Activated gamma-delta T cell treated with Interleukin-2 at 50 U/mL for 16 hours (primary cell): Measurements from ENCODE around the gene ESPNL.

ENCODE experiments used
- DNase-seq: peaks from one replicate; pipeline ENCODE4 v3.0.0-alpha.2; 2020

ESPNL gene

DNA sequence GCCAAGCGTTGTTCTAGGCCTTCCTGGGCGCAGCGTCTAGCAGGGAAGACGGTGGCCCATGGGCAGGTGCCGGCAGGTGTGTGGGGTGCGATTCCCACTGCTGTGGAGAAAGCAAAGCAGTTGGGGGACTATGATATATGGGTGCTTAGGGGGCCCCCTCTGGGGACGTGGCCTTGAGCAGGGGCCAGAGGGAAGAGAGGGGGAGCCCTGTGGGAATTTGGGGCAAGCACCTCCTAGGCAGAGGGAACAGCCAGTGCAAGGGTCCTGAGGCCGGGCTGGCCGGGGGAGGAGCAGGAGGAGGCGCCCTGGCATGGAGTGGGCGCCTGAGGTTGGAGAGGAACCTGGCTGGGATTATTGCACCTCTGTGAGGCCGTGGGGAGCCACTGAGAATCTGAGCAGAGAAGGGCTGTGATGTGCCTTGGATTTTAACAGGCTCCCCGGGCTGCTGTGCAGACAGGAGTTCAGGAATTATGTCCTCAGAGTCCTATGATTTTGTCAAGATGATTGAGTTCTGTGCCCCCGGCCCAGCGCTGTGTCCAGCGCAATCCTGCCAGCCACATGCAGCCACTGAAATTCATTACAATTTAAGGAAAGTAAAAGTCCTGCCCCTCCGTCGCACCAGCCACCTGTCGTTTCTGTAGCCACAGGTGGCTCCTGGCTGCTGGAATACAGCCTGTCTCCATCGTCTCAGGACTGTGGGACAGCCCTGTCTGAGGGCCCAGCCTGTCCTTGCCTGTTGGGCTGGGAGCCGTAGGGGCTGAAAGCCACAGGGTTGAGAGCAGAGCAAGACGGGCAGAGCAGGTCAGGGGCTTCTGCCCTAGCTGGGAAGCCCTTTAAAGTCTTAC lies 29.2 kb downstream of the ESPNL start:
- no peak for DNase-seq

DNA sequence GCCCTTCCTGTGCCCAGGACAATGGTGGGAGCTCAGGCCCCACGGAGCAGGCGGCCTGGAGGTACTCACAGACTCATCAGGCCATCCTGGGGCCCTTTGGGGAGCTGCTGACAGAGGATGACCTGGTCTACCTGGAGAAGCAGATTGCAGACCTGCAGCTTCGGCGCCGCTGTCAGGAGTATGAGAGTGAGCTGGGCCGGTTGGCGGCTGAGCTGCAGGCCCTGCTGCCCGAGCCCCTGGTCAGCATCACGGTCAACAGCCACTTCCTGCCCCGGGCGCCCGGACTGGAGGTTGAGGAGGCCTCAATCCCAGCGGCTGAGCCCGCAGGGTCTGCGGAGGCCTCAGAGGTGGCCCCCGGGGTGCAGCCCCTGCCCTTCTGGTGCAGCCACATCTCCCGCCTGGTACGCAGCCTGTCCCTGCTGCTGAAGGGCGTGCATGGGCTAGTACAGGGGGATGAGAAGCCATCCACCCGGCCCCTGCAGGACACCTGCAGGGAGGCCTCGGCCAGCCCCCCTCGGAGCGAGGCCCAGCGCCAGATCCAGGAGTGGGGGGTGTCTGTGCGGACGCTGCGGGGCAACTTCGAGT lies 30.1 kb downstream of the ESPNL start:
- DNase-seq, result no peak

DNA sequence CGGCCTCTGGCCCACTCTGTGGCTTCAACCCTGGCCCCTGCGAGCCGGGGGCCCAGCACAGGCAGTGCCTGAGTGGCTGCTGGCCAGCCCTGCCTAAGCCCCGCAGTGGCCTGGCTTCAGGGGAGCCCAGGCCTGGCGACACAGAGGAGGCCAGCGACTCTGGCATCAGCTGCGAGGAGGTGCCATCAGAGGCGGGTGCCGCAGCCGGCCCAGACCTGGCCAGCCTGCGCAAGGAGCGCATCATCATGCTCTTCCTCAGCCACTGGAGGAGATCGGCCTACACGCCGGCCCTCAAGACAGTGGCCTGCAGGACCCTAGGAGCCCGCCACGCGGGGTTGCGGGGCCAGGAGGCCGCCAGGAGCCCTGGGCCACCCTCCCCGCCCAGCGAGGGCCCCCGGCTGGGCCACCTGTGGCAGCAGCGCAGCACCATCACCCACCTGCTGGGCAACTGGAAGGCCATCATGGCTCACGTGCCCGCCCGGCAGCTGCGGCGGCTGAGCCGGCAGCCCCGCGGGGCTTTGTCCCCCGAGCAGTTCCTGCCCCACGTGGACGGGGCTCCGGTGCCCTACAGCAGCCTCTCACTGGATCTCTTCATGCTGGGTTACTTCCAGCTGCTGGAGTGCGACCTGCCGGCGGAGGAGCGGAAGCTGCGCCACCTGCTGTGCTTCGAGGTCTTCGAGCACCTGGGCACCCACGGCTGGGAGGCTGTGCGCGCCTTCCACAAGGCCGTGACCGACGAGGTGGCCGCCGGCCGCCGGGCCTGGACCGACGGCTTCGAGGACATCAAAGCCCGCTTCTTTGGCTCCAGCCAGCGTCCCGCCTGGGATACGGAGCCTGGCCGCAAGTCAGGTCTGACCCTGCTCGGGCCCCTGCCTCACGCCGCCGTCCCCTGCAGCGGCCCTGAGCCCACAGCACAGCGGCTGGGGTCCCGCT lies 30.8 kb downstream of the ESPNL start:
- no peak for DNase-seq

DNA sequence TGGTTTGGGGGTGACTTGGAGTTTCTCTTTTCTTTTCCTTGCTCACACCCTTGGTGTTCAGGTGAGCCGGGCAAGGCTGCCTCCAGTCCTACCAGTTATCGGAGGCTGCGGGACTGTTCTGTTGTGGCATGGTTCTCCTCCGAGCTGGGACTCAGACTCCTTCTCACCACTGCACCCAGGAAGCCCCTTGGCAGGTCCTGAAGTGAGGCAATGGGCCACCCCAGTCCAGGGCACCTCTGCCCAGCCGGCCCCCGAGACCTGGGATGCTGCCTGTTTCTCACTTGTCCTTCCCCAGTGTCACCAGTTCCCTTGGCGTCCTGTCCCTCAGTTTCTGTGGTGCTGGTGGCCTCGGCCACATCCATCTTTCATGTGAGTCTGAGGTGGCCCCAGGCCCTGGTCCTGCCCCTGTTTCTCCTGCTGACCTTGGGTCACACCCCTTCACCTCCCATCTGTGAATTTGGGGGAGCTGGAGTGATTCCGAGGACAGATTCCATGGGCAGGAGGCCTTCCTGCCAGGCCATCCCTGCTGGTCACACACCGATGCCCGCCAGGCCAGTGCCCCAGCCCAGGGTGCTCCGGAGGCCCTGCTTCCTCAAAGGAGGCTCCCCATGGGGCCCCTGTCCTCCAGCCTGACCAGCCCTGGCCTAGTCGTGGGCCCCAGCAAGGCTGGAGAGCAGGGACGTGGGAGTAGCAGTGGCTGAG lies 31.8 kb downstream of the ESPNL start:
- no peak for DNase-seq

DNA sequence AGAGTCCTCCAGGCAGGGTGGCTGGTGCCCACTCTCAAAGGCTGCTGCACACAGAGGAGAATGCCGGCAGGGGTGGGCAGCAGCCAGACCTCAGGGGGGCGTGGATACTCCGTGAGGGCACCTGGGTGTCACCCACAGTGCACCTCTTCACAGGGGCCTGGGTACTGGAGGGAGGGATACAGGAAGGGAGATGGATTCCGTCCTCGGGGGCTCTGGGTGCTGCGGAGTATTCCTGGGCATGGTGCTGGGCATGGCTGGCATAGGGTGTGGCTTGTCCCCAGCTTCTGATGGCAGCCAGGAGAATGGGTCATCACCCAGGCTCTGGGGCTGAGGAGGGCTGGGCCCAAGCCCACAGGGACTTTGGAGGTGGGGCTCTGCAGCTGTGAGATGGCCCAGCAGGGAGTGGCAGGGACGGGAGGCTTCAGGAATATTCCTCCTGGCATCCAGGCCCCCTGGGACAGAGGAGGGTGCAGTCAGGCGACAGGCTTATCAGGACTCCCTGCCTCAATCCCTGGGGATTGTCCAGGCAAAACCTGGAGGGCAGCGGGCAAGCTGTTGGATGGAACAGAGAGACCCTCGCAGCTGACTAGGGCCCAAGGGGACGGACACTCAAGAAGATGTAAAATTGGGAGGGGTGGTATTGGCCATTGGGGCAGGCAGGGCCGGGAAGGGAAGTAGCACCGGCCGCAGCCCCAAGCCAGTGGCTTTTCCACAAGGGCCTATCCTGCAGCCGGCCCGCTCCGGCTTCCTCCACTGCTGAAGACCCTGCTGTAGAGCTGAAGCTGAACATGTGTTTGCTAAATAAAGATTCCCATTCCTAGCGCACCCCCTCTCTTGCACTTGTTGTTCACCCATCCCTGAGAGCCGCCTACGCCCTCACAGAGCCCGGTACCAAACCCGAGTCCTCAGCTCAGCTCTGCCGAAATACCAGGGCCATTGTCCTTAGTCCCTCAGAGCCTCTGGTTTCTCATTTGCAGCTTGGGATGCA lies 32.6 kb downstream of the ESPNL start:
- no peak for DNase-seq

DNA sequence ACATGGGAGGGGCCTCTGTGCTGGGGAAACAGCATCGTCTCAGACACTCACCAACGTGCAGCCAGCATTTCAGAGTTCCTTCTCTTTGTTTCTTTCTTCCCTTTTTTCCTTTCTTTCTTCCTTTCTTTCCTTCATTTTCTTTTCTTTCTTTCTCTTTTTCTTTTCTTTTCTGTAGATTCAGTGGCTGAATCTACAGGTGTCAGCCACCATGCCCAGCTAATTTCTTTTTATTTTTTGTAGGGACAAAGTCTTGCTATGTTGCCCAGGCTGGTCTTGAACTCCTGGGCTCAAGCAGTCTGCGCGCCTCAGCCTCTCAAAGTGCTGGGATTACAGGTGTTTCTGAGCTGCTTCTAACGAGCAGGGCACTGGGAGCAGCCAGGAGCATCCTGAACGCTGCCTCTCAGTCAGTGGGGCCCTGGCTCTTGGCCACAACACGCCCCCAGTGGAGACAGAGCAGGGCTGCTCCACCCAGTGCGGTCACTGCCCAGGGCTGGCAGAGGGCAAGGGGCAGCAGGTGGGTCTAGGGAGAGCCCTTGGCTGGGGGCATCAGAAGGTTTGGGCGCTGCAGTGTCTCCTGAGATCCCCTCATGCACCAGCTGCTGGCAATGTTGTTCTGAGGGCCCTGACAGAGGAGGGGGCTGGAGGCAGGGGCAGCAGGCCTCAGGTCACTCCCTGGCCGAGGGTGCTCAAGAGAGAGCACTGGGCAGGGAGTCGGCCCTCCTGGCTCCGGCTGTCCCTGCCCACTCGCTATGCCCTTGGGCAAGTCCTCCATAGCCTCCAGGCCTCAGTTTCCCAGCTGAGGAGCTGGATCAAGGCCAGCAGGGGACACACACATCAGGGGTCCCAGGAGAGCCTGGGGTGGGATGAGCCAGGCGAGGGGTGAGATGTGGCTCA lies 33.6 kb downstream of the ESPNL start:
- no peak for DNase-seq

DNA sequence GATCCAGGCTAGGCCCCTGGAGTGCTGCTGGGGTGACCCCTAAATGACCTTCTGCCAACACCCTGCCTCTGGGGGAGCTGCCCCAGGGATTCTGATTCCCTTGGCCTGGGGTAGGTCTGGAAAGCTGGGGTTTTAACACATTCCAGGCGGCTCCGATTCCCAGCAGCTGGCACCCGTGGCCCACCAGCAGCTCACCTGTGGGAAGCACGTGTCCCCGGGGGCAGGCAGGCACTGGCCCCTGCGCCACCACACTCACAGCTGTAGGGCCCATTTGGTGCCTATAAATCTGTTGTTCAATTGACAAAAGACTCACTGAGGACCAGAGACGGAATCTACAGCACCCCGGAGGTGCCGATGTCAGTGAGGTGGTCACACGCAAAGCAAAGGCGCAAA lies 34.2 kb downstream of the ESPNL start:
- DNase-seq, result no peak

DNA sequence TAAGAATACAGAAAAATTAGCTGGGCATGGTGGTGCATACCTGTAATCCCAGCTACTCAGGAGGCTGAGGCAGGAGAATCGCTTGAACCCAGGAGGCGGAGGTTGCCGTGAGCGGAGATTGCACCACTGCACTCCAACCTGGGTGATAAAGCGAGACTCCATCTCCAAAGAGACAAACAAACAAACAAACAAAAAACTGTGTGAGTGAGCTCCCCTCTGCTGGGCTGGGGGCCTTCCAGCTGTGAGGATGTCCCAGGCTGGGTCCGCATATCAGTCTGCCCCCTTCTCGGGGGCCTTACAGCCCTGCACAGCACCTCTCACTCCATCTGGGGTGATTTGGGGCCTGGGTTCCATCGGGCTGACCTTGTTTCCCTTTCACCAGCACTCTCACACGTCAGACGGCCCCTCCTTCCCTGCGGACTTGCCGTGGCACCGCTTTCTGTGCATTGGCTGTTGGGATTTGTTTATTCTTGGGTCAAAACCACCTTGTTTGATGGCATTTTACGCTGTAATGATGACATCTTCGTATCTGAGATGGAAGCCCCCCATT lies 35.5 kb downstream of the ESPNL start:
- DNase-seq, result no peak

DNA sequence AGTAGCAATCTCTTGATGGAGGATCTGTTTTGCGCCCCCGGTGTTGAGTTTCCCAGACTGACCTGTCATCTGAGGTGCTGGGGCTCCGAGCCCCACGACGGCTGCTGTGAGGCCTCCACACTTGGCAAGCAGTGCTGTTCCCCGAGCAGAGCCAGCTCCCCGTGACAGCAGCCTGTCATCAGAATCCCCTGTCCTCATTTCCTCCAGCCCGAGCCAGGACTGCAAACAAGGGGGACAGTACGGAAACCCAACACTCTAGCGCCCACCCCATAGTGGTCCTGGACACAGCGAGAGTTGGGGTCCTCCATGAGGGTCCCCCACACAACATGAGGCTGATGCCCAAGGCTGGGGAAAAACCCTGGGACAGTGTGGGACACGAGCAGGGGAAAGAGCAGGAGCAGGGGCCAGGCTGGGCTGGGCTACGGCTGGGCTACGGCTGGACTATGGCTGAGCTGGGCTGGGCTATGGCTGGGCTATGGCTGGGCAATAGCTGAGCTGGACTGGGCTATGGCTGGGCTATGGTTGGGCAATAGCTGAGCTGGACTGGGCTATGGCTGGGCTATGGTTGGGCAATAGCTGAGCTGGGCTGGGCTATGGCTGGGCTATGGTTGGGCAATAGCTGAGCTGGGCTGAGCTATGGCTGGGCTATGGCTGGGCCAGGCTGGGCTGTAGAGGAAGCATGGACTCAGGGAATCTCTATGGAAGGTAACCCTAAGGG lies 36.8 kb downstream of the ESPNL start:
- no peak for DNase-seq

DNA sequence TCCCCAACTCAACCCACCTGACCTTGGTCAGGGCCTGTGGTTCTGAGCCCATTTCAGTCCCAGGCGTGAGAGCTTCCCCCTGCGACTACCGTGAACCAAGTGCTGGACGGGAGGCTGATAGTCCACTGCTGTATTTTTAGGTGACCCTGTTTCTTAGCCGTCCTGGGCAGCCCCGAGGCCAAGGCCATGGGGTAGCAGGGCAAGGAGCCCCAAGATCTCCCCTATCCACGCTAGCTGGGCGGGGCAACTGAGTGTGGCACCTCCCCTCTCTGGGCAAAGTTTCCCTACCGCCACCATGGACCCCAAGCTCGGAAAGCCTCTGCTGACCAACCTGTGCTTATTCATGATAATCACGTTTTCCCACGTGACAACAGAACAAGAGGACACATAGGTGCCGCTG lies 37.7 kb downstream of the ESPNL start:
- DNase-seq, result no peak

DNA sequence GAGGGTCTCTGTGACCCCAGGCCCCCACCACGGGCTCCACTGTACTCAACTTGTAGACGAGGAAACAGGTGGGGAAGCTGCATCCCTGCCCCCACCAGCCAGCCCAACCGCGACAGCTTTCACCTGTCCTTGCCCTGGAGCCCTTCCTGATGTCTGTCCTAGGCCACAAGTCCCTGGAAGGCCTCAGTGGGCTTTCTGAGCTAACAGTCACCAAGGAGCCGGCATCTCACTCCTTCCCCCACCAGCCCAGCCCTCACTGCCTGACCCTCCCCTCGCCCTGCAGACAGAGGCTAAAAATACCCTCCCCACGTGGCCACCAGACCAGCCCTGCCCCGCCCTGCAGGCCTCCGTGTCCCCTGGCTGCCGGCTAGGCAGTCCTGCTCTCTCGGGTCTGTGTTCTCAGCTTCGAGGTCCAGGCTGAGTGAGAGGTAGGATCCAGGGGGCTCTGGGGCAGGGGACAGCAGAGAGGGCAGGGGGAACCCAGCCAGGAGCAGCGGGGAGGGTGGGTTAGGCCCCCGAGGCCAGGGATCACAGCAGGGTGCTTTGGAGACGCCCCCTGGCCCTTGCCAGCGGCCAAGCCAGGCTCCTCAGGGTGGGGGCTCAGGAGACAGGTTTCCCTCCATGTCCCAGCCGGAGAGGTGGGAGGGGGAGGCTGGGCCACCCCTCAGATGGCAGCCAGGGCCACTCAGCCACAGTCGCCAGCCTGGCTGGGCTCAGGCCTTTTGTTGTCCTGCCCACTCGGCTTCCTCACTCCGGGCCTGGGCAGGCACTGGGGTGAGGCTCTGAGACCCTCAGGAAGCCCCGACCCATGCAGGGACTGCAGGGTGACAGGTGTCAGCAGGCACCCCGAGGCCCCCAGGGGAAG lies 38.4 kb downstream of the ESPNL start, which contains the start of gene KLHL30:
KLHL30 (plus strand) TSS at position 338 of the 865 bp plus-strand sequence. CDS start 2,087 bp downstream, outside the sequence.
- no peak for DNase-seq

DNA sequence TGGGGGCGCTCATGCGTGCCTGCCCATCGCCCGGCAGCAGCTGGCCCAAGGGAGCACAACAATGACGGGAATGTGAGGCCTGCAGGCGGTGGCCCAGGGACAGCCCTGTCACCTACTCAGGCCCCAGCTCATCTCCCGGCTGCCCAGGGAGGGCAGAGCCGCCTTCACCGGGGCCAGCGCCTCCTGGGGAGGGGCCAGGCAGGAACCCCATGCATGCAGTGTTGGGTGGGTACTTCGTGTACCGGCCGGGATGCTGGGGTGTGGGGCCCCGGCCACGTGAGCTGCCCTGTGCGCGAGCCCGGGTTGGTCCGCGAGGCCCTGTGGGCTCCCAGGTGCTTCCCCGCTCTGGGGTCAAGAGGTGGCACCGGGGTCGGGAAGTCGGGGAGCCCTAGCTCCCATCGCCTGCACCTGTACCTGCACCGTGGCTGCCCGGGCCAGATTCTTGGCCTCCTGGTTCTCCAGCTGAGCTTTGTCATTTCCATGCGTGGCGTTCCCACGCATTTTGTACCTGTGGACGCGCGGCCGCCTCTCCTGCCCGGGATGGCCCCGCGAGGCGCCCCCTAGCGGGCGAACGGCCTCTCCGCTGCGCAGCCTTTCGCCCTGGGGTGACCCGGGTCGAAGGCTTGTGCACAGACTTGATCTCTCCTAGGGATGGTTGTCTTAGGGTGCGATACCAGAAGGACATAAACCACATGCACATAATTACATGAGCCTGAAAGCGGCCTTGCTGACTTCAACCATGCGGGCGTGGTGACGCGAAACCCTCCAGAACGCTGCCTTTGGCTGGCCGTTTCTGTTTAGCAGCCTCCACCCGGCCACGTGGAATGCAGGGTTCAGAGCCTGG lies 39.3 kb downstream of the ESPNL start:
- DNase-seq, result no peak

DNA sequence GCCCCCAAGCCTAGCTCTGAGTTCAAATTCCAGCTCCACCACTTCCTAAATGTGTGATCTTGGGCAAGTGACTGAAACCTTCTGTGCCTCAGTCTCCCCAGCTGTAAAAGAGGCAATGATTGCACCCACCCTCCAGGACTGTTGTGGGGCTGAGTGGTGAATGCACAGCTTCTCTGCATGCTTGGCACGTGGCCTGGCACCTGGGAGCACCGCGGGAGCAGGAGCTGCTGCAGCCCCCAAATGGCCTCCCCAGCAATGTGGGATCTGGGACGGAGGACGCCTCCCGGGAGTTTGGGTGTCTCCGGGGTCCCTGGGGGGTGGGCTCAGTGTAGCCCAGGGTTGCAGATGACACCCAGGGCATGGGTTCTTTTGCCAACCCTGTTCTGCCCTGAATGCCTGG lies 39.9 kb downstream of the ESPNL start:
- no peak for DNase-seq

DNA sequence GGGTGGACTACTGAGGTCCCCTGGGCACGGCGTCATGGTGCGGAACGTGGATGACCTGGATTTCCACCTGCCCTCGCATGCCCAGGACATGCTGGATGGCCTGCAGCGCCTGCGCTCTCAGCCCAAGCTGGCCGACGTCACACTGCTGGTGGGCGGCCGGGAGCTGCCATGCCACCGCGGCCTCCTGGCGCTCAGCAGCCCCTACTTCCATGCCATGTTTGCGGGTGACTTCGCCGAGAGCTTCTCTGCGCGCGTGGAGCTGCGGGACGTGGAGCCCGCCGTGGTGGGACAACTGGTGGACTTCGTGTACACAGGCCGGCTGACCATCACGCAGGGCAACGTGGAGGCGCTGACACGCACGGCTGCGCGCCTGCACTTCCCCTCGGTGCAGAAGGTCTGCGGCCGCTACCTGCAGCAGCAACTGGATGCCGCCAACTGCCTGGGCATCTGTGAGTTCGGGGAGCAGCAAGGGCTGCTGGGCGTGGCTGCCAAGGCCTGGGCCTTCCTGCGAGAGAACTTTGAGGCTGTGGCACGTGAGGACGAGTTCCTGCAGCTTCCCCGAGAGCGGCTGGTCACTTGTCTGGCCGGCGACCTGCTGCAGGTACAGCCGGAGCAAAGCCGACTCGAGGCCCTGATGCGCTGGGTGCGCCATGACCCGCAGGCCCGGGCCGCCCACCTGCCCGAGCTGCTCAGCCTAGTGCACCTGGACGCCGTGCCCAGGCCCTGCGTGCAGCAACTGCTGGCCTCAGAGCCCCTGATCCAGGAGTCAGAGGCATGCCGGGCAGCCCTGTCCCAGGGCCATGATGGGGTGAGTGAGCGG lies 40.8 kb downstream of the ESPNL start:
- DNase-seq, result no peak

DNA sequence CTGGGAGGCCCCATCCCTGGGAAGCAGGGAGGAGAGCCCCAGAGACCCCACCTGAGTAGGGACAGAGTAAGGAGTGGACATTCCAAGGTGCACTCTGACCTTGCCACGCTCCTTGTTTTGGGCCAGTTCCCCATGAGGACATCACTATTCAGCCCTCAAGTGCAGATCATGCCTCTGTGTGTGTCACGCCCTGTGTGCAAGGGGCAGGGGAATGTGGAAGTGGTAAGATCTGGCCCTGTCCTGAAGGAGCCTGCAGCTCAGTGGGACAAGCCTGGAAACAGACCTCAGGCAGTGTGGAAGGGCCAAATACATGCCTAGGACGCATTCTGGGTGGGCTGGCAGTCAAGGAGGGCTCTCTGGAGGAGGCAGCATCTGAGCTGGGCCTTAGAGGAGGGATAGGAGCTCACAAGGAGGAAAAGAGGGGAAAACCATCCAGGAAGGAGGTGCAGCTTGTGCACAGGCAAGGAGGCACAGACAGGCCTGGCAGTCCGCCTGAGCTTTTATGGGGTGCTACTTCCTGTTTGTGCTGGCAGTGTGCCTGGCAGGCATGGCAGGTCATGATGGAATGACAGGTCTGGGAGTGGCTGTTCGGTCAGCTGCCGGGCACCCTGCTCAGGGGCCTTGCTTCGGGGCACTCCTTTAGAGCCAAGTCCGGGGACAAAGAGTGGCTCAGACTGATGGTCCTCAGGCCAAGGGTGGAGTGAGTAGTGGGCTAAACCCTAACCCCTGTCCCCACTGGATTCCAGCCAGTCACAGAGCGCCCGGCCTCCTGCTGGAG lies 41.6 kb downstream of the ESPNL start:
- no peak for DNase-seq
